HL-60/S4 treated with retinoic acid at 250 ng/mL for 4 days and 3 days (cell line): ENCODE measurements around the gene KRTAP3-3.
"Not testable (repeated sequence)": the region's sequence is repeated elsewhere in the genome, so short reads cannot be mapped to it uniquely, and the experiment has no call there.

Experiments
- in situ Hi-C: fragments of 300-500 bp; cut with MboI; formaldehyde crosslinking; loops from 2 replicates; pipeline ENCODE4 v1.7.0; 2022; ENCODE audit warnings: low sequenced_read_pairs

Gene KRTAP3-3

DNA sequence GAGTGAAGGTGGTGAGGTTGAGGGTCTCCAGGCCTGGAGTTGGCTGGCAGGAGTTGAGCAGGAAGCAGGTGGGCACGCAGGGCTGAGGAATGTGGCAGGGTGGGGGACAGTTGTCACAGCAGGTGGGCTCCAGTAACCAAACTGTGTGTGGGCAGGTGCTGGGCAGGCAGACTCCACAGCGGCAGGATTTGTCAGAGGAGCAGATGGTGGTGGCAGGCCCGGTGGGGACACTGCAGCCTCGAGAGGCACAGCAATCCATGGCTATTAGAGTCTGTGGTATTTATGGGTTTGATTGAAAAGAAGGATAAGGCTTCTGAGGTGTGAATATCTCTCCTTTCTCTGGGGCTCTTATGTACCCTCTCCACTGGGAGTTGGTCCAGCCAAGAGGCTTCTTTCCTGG lies at the start of gene KRTAP3-3:
Gene KRTAP3-3, minus strand, starts transcription at position 326 of the 400 bp plus-strand sequence. Its CDS starts 67 bp downstream, at position 259.
- in situ Hi-C loops = no loop called here

DNA sequence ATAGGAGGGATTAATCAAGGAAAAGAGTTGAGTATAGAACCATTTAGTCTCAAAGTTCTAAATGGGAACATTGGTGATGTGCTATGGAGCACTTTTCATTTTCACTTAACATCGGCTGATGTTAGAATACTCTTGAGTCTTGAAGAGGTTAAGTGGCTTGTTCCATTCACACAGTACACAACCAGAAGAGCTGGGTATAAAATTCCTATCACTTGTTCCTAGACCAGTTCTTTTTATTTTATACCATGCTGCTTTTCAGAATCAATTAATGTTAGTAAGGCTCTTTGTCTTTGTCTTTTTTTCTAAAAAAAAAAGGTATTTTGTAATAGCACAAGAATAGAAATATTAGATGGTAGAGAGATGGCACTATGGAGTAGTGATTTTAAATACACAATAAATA lies 49.0 kb upstream of the KRTAP3-3 start:
- in situ Hi-C loops = no loop called here

DNA sequence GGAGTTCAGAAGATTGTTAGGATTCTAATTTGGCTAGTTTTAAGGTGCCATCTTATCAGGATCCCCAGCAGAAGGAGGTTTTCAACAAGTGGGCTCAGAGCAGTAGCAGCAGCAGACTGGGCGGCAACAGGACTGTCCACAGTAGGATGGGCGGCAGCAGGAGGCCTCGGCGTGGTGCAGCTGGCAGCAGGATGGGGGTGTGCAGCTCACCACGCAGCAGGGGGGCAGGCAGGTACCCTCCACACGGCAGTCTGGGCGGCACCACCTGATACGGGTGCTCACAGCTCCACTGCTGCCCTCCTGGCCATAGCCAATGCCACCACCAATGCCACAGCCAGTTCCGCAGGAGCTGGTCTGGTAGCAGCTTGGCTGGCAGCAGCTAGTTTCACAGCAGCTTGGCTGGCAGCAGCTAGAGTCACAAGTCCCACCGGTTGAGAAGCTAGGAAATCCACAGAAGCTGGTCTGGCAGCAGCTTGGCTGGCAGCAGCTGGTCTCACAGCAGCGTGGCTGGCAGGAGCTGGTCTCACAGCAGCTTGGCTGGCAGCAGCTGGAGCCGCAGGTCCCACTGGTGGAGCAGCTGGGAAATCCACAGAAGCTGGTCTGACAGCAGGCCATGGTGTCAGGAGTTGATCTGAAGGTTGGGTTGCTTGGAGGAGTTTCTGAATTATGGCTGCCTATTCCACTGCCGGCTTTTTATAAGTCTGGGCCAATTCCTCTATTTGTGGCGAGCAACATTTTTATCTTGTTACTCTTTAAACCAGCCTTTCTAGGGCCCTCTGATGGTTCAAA lies 47.0 kb upstream of the KRTAP3-3 start, which contains the start of gene KRTAP1-1:
Gene KRTAP1-1, minus strand, starts transcription at position 668 of the 789 bp plus-strand sequence. Its CDS starts 53 bp downstream, at position 615.
- in situ Hi-C loops = not testable (repeated sequence)

- in situ Hi-C loops = no loop called here
These were observed 43.9 kb upstream of the KRTAP3-3 start for GRCh38 chr17:41037853-41038350.

DNA sequence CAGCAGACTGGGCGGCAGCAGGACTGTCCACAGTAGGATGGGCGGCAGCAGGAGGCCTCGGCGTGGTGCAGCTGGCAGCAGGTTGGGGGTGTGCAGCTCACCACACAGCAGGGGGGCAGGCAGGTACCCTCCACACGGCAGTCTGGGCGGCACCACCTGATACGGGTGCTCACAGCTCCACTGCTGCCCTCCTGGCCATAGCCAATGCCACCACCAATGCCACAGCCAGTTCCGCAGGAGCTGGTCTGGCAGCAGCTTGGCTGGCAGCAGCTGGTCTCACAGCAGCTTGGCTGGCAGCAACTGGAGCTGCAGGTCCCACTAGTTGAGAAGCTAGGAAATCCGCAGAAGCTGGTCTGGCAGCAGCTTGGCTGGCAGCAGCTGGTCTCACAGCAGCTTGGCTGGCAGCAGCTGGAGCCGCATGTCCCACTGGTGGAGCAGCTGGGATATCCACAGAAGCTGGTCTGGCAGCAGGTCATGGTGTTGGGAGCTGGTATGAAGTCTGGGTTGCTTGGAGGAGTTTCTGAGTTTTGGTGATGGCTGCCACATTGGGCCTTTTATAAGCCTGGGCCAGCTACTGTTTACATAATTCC lies 40.5 kb upstream of the KRTAP3-3 start, which contains the start of gene KRTAP1-3:
Gene KRTAP1-3, minus strand, starts transcription at position 529 of the 590 bp plus-strand sequence. Its CDS starts 53 bp downstream, at position 476.
- in situ Hi-C loops = not testable (repeated sequence)

DNA sequence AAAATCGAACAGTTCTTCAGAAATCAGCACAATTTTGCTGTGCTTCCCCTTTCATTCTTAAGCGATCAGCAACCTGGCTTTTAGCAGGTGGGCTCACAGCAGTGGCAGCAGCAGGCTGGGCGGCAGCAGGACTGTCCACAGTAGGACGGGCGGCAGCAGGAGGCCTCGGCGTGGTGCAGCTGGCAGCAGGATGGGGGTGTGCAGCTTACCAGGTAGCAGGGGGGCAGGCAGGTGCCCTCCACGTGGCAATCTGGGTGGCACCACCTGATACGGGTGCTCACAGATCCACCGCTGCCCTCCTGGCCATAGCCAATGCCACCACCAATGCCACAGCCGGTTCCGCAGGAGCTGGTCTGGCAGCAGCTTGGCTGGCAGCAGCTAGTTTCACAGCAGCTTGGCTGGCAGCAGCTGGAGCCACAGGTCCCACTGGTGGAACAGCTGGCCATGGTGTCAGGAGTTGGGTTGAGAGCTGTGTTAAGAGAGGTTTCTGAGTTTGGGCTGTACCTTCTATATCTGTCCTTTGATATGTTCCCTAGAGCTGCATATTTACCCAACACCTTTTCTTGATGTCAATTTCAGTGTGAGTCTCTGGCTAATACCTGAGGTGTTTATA lies 35.8 kb upstream of the KRTAP3-3 start, which contains the start of gene KRTAP1-4:
Gene KRTAP1-4, minus strand, starts transcription at position 563 of the 613 bp plus-strand sequence. Its CDS starts 117 bp downstream, at position 446.
- in situ Hi-C loops = no loop called here

DNA sequence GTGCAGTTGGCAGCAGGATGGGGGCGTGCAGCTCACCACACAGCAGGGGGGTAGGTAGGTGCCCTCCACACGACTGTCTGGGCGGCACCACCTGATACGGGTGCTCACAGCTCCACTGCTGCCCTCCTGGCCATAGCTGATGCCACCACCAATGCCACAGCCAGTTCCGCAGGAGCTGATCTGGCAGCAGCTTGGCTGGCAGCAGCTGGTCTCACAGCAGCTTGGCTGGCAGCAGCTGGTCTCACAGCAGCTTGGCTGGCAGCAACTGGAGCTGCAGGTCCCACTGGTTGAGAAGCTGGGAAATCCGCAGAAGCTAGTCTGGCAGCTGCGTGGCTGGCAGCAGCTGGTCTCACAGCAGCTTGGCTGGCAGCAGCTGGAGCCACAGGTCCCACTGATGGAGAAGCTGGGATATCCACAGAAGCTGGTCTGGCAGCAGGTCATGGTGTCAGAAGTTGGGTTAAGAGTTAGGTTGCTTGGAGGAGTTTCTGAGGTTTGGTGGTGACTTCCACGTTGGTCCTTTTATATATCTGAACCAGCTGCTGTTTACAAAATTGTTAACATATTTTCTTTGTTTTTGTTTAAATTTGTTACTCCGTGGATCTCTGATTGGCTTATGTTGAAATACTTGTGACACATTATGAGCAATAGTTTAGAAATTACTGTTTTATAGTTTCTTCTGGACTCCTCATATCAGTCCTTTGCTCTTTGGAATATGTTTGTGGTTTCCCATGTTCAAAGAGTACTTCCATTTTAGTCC lies 32.9 kb upstream of the KRTAP3-3 start, which contains the start of gene KRTAP1-5:
Gene KRTAP1-5, minus strand, starts transcription at position 494 of the 757 bp plus-strand sequence. Its CDS starts 53 bp downstream, at position 441.
- in situ Hi-C loops = no loop called here

DNA sequence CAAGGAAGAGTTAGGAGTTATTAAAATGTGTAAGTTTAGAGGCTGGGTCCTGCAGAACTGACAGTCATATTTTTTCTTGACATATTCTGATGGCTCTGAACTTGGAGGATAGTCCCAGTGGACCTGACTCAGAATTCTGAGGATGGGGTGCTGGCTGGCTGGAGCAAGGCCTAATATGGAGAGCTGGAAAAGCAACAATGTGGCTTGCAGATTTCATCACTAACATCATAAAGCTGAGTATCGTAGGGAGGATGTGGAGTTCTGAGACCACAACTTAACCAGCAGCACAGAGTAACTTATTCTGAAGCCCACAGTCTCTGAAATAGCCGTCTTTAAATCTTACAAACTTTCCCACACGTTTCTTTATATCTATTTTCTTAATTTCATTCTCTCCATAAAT lies 30.7 kb upstream of the KRTAP3-3 start:
- in situ Hi-C loops = no loop called here

GRCh38 chr17:41020336-41020735 lies 26.4 kb upstream of the KRTAP3-3 start:
- in situ Hi-C loops = no loop called here

GRCh38 chr17:41019415-41019814 lies 25.5 kb upstream of the KRTAP3-3 start:
- in situ Hi-C loops = no loop called here

- in situ Hi-C loops = no loop called here
These were observed 24.6 kb upstream of the KRTAP3-3 start for GRCh38 chr17:41018541-41018940.

GRCh38 chr17:41016578-41017215 lies 22.7 kb upstream of the KRTAP3-3 start:
- in situ Hi-C loops = no loop called here

GRCh38 chr17:41015454-41015853 lies 21.5 kb upstream of the KRTAP3-3 start:
- in situ Hi-C loops = no loop called here

- in situ Hi-C loops = no loop called here
These were observed 19.6 kb upstream of the KRTAP3-3 start for GRCh38 chr17:41013606-41014005.

DNA sequence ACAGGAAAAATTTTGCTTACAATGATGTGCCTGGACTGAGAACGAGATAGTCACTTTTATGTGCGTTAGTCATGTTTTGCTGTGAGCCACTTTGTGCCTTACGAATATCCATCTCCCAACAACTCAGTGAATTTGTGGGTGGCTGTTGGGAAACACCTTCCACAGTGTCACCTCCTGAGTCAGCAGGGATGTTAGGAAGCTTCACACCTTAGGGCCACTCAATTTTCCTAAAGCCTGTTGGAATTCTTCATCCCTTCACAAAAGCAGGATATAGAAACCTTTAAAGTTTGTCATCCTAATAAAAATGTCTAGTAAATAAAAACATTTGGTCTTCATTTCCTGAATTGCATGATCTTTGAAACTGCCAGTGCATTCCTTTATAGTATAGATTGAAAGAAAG lies 19.2 kb upstream of the KRTAP3-3 start:
- in situ Hi-C loops = no loop called here

DNA sequence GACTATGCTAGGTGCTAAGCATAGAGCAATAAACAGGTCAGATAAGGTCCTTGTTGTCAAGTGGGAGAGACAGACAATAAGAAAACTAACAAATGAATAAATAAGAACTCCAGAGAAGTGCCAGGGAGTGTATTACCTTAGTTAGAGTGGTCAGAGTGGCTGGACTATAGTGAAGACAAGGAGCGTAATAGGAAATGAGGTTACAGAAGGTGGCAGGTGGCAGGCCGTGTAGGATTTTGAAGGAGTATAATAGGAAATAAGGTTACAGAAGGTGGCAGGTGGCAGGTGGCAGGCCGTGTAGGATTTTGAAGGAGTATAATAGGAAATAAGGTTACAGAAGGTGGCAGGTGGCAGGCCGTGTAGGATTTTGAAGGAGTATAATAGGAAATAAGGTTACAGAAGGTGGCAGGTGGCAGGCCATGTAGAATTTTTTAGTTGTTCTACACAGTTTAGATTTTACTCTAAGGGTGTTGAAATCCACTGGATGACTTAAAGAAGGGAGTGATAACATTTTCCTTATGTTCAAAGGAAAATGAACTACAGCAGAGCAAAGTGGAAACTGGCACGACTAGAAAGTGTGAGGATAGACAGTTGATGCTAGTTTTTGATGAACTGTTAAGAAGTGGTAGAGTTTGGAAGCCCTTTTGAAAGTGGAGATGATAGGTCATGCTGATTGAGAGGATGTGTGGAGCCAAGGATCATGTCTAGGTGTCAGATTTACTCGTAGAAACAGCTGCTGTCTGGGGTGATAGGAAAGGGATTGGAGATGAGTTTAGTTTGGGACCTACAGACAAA lies 18.6 kb upstream of the KRTAP3-3 start:
- in situ Hi-C loops = no loop called here

GRCh38 chr17:41010441-41010840 lies 16.5 kb upstream of the KRTAP3-3 start:
- in situ Hi-C loops = no loop called here

GRCh38 chr17:41009936-41010335 lies 16.0 kb upstream of the KRTAP3-3 start:
- in situ Hi-C loops = no loop called here

DNA sequence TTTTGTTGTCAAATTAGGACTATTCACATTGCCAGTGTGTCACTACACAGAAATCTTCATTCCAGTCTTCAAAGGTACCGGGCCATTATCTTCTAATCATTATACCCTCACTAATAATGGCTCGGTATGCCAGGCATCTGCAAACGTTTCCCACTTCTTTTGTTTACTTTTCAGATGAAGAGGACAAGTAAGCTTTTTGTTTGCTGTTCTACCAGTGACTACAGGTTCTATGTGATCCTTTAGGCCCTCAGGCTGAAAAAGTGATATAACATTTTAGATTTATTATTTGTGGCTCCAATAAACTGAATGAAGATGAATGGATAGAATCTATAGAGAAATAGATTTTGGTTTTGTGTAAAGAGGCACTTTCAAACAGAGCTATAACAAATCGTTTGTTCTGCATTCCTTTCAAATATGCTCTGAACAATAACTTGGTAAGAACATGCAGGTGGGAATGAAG lies 15.4 kb upstream of the KRTAP3-3 start:
- in situ Hi-C loops = no loop called here
